SK-MEL-5 (cell line): ENCODE results near the gene FAM53B. TPM values are rescaled to one million over a fixed set of nuclear protein-coding genes. Genes with fewer than 3 reads are reported as not detected.

Experiments
- DNase-seq: peaks from one replicate; pipeline ENCODE4 v3.0.0-alpha.2; 2016; ENCODE audit warnings: low read depth, low spot score
- in situ Hi-C: cut with HindIII; loops from 2 replicates; pipeline ENCODE4 v1.10.0; 2016; ENCODE audit warnings: low sequenced_read_pairs, high pct_unique_total_duplicates, low pct_unique_long_range_greater_than_20kb
- total RNA-seq: library from RNA; depleted of rRNA; stranded (reverse); fragments of >200 nt; shearing (Covaris generic); gene quantifications from 2 replicates; pipeline ENCODE4 v1.2.3, GENCODE V29; 2014

FAM53B gene
- total RNA-seq, 1 experiment from 2014 or later, result 68.2 TPM

DNA sequence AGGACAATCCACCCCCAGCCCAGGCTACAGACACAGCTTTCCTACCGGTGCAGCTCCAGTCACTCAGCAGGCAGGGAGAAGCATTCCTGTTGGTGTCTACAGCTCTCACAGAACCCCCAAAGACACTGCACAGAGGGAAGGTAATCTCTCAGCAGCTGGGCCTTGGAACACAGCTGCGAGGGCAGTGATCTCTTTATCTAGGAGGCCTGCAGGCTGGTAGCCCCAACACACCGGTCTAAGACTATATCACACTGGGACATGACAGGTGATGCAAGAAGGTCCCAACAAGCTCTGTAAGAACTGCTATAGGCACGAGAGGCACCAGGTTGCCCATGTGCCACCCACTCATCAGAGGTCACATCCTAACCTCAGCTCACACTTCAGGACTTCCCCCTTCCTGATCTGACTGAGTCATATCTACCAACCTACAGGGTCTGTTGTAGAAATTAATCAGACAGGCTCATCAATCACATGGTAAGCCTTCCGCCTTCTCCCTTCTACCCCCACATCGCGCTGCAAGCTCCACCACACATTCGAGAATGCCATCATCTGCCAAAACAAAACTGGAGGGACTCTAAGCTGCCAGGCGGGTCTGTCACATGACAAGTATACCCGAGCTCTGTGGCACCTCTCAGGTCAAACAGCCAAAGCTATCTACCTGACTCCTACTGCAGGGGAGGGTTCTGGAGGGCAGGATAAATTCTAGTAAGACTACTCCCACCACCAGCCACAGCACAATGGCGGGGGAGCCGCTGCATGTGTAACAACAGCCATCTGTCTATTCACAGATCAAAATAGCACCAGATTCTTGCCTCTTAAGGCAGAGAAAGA lies 26.1 kb downstream of the FAM53B start:
- in situ Hi-C loops, result no loop called here
- no peak for DNase-seq

DNA sequence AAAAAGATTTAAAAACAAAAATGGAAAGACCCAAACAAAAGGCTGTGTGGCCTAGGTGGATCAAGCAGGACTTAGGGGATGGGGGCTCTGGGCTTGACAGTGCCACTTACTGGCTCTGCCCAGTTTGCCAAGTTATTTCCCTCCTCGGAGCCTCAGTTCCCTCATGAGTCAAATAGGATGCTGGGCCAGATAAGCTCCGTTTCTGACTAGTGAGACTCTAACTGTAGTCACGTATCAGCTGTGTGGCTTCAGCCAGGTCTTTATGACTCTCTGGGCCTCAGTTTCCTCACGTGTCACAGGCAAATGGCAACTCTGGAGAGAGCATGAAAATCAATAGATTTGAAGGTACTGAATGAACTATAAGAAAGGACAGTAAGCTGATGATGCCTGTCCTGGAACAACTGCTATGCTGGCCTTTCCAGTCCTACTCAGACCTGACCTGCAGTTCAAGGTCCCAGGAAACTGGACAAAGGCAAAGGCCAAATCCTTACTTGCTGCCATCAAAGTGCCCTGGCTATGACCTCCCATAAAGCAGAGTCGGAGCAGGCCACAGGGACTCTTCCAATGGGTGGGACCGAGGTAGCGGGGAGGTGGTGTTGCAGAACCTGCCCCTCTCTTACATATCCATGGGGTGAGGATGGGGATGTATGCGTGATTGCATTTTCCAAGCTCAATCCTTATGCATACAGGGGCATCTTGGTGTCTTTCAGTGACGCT lies 27.0 kb downstream of the FAM53B start:
- in situ Hi-C loops, result no loop called here
- DNase-seq, result no peak

DNA sequence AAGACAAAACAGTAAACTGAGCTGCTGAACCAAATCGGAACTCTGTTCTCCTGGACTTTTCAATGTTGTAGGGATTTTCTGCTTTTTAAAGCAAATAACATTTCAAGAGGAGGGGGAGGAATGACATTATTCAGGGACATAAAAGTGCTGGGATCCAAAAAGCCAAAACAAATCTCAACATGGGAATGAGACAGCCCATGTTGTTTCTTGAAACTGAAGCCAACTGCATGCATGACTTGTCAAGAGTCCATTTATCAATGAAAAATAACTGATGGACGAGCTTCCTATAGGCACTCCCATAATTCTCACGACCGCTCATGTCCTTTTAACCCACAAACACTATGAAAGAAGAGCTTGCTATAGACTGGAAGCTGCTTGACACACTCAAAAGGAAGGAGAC lies 27.8 kb downstream of the FAM53B start:
- in situ Hi-C loops, result no loop called here
- DNase-seq, result no peak

DNA sequence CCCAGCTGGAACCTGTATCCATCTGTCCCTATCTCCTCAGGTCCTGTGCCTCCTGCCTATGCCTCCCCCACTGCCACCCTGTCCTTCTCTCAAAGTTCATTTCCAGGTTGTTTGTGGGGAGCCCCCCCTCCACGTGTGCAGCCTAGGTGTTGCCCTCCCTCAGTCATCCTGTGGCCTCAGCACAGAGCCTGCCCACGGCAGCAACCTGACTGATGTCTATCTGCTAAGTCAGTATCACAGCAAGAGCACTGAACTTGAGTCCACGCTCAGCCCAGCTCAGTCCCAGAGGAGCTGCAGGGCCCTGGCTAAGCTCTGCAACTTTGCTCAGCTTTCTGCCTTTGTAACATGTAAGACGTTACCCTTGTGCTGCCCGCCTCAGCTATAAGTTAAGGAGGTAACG lies 28.7 kb downstream of the FAM53B start:
- no peak for DNase-seq
- in situ Hi-C loops, result no loop called here

- in situ Hi-C loops, result no loop called here
- DNase-seq, result no peak
These were observed 30.4 kb downstream of the FAM53B start for GRCh38 chr10:124713679-124714255.

- in situ Hi-C loops, result no loop called here
- no peak for DNase-seq
These were observed 31.3 kb downstream of the FAM53B start for GRCh38 chr10:124712704-124713407.

DNA sequence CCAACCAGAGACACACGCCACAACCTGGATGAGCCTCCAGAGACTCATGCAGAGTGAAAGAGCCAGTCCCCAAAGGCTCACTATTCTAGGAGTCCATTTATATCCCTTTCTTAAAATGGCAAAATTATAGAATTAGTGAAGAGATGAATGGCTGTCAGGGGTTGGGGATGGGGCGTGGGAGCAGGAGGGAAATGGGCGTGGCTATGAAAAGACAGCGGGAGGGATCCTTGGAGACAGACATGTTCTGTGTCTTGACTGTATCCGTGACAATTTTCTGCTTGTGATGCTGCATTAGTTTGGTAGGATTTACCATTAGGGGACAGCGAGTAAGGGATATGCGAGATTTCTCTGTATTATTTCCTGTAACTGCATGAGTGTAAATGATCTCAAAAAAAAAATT lies 33.0 kb downstream of the FAM53B start:
- DNase-seq, result no peak
- in situ Hi-C loops, result no loop called here

- in situ Hi-C loops, result no loop called here
These were observed 33.8 kb downstream of the FAM53B start for GRCh38 chr10:124710266-124710881.

GRCh38 chr10:124709861-124710260 lies 34.3 kb downstream of the FAM53B start:
- in situ Hi-C loops, result no loop called here
- DNase-seq, result no peak

More at GRCh38 chr10:124710266-124710881, 33.8 kb downstream of the FAM53B start:
- DNase-seq, result no peak

- in situ Hi-C loops, result no loop called here
- DNase-seq, result no peak
These were observed 35.2 kb downstream of the FAM53B start for GRCh38 chr10:124708922-124709520.

GRCh38 chr10:124708246-124708779 lies 35.9 kb downstream of the FAM53B start:
- DNase-seq, result no peak

GRCh38 chr10:124707551-124707950 lies 36.6 kb downstream of the FAM53B start:
- no peak for DNase-seq
- in situ Hi-C loops, result no loop called here

More at GRCh38 chr10:124708246-124708779, 35.9 kb downstream of the FAM53B start:
- in situ Hi-C loops, result no loop called here

- in situ Hi-C loops, result no loop called here
- DNase-seq, result no peak
These were observed 37.1 kb downstream of the FAM53B start for GRCh38 chr10:124707144-124707467.

DNA sequence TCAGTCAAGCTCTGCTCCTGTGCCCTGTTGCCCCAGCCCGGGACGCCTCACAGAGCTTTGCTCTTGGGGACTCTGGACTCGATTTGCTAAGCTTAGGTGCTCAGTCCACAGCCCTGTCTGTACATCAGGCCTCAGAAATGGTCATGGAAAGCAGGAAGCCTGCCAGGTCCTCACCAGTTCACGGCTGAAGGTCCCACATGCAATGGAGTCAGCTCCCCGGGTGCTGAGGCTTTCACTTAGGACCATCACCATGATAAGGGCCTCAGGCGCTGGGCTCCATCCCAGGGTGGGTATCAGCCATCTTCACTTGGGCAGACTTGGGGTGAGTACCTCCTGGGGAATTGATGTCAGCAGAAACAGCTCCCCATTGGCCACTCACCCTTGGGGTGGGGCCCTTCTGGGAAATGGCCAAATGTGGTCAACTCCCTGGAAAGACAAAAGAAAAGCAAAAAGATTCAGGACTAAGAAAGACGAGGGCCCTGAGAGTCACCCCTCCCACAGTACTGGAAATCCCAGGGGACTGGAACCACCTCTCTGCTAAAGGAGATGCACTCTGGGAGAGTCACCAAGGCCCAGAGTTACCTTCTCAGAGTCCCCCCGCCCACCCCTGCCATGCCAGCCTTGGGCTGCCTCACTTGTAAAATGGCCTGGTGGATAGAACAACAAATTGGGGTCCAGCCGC lies 37.6 kb downstream of the FAM53B start:
- no peak for DNase-seq
- in situ Hi-C loops, result no loop called here

DNA sequence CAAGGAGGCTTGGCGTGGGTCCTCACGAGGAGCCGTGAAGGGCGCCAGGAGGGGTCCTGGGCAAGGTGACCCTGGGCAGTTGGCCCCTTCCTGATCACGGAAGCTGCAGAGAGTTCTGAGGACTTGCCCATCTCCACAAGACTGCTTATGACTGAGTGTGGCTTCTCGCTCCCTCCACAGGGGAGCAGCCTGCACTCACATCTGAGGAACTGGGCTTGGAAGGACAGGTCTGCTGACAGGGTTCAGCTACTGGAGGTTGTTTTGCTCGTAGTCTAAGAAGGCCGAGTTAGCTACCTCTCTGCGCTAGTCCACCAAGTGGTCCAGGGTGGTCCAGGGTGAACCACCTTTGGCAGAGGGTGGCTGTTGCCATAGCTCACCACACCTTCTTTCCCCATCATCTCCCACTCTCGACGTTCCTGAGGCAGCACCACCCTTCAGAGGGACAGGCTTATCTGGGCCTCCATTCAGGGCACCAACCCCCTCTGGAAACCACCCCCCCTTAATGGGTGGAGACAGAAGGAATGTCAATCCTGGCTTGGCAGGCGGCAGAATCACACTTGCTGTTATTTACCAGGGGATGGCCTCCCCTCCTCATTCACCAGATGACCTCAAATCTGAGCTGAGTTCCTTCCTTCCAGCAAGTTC lies 38.2 kb downstream of the FAM53B start:
- DNase-seq, result peak; percentile 46
- in situ Hi-C loops, result no loop called here

- peak; percentile 38 for DNase-seq
- in situ Hi-C loops, result no loop called here
These were observed 38.8 kb downstream of the FAM53B start for GRCh38 chr10:124705381-124705740.
